Keratinocyte (primary cell): ENCODE results near the gene ELOVL5.

Source experiments
- EZH2 ChIP-seq: IDR thresholded peaks from one replicate; pipeline ENCODE4 v1.6.1; 2012; ENCODE audit warnings: inconsistent platforms, mild to moderate bottlenecking, low read length, moderate library complexity
- TF ChIP-seq, protein P1 (sequence below), 3 experiments: IDR thresholded peaks in 1 of 3; conservative IDR thresholded peaks in 1 of 3; optimal IDR thresholded peaks in 1 of 3; 2 replicates in 2 of 3; 3 replicates in 1 of 3; pipeline versions ENCODE3 to v1.5.1; 2011; ENCODE audit warnings: low read length in 3 of 3, mild to moderate bottlenecking in 3 of 3, moderate library complexity in 2 of 3, control low read depth in 1 of 3, inconsistent platforms in 1 of 3; ENCODE audit not compliant: insufficient read depth in 2 of 3; ENCODE audit errors: extremely low read depth in 1 of 3

DNA sequence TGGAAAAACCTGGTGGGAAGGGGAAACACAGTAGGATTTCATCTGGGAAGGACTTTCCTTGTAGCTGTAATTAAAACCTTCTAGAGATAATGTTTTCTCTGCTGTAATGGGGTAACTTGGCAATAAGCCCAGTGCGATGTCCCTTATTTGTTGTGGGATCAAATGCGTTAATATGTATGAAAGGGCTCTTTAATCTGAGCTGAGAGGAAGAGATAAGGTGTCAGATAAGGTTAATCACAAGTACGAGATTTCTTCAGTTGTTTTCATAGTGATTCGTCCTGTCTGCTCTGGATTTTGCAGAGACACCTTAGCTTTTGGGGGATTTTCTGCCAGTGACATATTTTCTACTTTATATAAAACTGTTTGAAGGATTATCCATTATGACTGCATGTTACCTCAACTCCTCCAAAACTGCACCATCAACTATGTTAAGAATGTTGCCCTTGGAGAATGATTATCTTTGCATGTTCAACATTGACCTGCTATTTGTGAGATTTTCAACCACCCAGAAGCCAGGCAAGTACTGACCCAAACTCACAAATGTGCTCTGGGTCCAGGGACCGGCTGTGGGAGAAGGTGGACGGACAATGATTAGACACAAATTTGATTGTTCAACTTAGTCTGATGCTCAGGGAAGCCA lies 21.2 kb upstream of the ELOVL5 start:
- TF ChIP-seq, protein P1, sequence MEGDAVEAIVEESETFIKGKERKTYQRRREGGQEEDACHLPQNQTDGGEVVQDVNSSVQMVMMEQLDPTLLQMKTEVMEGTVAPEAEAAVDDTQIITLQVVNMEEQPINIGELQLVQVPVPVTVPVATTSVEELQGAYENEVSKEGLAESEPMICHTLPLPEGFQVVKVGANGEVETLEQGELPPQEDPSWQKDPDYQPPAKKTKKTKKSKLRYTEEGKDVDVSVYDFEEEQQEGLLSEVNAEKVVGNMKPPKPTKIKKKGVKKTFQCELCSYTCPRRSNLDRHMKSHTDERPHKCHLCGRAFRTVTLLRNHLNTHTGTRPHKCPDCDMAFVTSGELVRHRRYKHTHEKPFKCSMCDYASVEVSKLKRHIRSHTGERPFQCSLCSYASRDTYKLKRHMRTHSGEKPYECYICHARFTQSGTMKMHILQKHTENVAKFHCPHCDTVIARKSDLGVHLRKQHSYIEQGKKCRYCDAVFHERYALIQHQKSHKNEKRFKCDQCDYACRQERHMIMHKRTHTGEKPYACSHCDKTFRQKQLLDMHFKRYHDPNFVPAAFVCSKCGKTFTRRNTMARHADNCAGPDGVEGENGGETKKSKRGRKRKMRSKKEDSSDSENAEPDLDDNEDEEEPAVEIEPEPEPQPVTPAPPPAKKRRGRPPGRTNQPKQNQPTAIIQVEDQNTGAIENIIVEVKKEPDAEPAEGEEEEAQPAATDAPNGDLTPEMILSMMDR (optimal IDR thresholded peaks at IDR 0.05 in 1 of 3, IDR thresholded peaks at IDR 0.05 in 1 of 3, conservative IDR thresholded peaks at IDR 0.05 in 1 of 3; ENCODE audit: extremely low read depth in 1 of 3, insufficient read depth in 2 of 3, low read length in 3 of 3) = no peak
- TF ChIP-seq EZH2 = no peak
